IPS-NIHi11 (cell line): ENCODE data around the gene CBX5.
"Not testable (repeated sequence)": the region's sequence is repeated elsewhere in the genome, so short reads cannot be mapped to it uniquely, and the experiment has no call there.

Experiments used
- DNase-seq: peaks from one replicate; pipeline ENCODE4 v3.0.0; 2012; ENCODE audit warnings: mixed read lengths, low spot score

CBX5 gene

DNA sequence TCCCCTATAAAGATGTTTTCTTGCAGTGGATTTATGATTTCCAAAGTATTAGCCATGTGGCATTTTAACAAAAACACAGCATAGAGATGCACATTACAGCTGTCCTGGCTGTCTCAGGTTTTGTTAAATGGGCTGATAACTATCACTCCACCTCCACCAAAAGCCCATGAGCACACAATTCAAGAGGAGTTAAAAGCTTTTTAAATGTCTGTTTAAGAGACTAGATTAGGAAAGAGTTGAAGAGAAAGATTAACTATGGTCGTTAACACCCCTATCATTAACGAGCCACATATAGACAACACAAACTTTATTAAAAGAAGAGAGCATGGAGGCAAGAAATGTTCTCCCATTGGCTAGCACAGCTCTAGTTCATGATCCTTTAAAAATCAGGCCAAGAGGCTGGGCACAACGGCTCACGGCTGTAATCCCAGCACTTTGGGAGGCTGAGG is 14.5 kb downstream of the CBX5 start:
- DNase-seq = no peak

DNA sequence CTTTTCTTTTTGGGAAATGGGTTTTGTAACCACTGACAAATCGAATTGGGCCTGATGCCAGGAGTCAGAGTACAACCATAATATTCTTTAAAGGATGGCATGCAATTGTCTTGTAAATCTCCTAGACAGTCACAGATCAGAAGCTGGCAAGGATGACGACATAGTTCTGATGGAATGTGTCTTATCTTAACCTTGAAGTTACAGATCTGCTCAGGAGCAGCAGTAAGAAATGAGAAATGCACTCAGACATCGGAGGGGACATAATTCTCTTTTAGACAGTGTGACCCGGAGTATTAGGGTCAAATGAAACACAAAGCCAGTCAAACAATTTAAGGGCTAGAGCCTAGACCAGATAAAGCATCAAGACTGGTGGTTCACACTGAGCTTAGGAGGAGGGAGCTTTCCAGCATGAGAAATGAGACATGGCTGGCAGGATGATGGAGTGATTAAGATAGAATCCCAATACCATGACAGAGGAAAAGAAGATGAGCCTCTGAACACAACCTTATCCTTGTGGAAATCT is 17.5 kb downstream of the CBX5 start:
- no peak for DNase-seq

GRCh38 chr12:54261815-54262402 is 18.0 kb downstream of the CBX5 start:
- DNase-seq = no peak

DNA sequence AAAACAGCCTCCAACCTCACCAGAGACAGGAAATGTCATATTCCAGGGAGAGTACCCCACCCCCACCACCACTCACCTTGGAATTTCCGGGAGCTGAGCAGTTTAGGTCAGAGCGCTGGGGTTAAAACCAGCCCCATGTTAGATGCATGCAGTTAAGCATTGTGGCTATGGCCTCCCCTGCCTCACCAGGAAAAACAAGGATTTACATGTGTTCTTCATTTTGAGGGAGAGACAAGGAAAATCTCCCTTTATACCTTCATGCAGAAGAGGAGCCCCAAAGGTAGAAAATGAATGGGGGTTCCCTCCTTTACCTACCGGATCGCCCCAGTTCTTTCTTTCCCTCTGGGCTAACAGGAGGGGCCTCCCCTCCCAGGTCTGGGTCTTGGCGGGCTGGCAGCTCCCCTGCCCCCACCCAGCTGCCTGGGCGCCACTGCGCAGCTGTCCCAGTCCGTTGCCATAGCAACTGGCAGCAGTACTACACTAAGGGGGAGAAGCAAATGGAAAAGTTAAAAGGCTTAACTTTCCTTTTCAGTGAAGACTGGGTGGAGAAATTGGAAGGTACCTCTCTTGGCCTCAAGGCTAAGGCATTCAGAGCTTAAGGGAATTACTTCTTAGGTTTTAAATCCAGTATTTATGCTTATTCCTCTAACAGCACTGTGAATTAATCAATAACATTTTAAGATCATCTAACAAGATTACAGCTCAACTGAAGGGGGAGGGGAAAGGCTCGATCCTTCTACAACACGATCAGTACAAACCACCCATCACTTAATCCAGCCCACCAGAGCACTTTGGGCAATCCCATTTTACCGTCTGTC is 20.5 kb downstream of the CBX5 start:
- DNase-seq = peak; percentile 93

GRCh38 chr12:54258201-54258681 is 21.7 kb downstream of the CBX5 start:
- no peak for DNase-seq

DNA sequence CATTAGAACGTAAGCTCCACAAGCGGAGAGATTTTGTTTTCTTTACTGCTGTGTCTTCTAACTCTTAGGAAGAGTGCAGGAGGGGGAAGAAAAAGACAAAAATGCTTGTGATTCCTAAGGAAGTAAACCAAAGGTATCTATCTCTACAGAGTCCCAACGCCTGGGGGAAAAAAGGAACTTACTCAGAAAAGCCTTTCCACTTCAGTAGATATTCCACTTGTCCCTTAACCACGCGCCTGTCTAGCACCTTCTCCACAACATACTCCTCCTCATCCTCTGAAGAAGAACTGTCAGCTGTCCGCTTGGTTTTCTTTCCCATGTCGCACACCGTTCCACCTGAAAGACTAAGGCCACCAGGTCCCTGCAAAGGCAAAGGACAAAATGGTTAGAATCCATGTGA is 22.6 kb downstream of the CBX5 start:
- DNase-seq = no peak

GRCh38 chr12:54253240-54253639 is 26.7 kb downstream of the CBX5 start:
- no peak for DNase-seq

DNA sequence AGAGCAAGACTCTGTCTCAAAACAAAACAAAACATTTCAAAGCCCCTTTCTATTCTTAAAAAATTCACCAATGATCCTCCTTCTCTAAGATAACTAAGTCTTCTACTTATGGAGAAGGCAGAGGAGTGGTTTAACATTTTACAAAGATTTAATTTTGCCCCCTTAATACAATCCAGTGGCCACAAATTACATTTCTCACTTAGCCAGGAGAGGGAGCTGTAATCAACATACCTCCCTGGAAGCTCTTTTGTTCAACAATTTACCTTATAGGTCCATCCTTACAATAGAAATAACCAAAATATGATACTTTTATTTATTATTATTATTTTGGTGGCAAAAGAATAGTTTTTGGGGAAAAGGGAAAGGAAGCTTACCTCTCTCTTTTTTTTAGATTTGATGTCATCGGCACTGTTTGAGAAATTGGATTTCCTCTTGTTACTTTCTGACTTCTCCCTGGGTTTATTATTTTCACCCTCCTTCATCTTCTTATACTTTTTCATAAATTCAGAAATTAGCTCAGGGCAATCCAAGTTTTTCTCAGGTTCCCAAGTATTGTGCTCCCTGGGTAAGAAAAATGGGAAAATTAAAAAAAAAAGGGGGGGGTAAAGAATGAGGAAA is 28.1 kb downstream of the CBX5 start:
- peak; percentile 64 for DNase-seq

DNA sequence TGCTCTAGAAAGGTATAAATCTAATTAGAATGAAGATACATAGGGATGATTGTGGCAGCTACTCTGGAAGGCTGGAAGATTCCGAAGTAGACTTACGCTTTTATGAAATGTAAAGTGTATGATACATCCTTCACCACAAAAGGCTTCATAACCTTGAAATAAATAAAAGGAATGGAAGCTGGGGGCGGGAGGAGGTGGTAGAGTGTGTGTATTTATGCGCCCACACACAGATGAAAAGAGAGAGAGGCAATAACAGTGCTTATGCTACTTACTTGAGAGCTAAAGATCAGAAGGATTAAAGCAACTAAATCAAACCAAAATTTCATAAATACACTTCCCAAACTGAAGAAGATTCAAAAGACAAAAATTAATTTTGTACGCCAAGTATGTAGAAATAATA is 30.4 kb downstream of the CBX5 start:
- no peak for DNase-seq

- no peak for DNase-seq
Measured at GRCh38 chr12:54246011-54246641, 33.8 kb downstream of the CBX5 start.

- DNase-seq = no peak
Measured at GRCh38 chr12:54240971-54241588, 38.8 kb downstream of the CBX5 start.

GRCh38 chr12:54240129-54240528 is 39.8 kb downstream of the CBX5 start:
- DNase-seq = no peak

DNA sequence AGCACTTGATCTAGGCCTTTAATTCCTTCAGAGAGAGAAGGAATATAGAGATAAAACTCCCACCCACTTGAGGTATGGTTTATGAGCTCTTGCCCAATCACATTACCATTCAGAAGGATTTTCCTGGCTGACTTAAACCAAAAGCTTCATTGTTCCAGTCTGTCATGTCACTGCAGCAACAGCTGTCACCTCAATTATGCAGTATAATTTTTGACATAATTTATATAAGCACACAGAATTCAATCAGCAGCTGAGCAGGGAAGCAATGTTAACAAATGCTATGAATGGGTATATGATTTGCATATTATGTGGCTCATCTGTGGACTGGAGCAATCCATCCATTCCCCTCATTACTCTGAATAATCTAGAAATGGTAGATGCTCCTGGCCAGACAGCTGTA is 40.3 kb downstream of the CBX5 start:
- no peak for DNase-seq

GRCh38 chr12:54238531-54238930 is 41.4 kb downstream of the CBX5 start:
- DNase-seq = no peak

GRCh38 chr12:54232790-54233189 is 47.1 kb downstream of the CBX5 start:
- no peak for DNase-seq

DNA sequence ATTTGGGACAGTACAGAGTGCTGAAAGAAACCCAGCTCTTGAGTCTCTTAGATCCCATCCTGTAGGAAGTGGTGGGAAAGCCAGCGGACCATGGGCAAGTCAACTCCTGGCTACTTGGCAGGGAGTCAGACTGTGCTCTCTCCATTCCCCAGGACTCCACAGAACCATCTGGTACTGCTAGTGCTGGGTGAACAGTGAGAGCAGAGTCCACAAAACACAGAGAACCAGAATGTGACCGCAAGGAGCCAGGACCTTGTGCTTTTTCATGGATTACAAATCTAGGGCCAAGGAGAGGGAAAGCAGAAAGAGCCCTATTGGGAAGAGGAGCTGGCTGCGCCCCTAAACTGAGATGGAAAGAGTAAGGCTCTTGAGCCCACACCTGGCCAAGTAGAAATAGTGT is 48.7 kb downstream of the CBX5 start:
- not testable (repeated sequence) for DNase-seq

DNA sequence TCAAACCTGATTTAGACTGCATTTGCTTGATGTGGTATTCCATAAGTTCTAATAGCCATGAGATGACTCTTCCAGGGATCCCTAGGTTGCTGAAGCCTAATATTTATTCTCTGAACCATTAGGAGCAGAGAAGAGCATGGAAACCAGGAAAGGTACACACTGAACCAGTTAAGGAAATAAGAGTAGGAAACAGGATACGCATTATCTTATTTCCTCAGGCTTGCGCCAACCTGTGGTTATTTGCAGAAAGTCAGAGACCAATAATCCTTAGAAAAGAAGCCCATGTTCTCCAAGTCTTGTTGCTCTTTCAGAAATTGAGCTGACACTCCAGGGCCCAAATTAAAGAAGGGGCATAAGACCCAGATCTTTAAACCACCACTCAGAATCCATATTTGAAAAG is 49.4 kb downstream of the CBX5 start:
- no peak for DNase-seq

GRCh38 chr12:54229624-54230212 is 50.2 kb downstream of the CBX5 start:
- DNase-seq = peak; percentile 28

GRCh38 chr12:54228471-54228870 is 51.5 kb downstream of the CBX5 start:
- no peak for DNase-seq

- DNase-seq = not testable (repeated sequence)
Measured at GRCh38 chr12:54227927-54228326, 52.0 kb downstream of the CBX5 start.

DNA sequence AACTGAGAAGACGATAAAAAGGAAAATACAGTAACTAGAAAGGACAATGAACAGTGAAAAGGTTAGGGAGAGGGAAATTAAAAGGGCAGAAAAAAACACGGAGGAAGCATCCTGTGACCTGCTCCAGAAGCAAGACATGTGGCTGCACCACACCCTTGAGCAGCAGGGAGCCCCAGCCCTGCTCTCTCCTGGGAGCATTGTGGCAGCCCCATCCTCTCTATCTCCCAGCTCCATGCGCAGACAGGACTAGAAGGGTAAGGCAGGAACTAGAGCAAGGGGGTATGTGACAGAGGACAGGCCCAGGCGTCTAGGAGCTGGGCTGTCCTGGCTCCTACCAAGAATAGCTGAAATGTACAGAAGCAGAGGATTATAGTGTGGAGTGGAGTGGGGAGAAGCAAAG is 52.5 kb downstream of the CBX5 start:
- DNase-seq = no peak

DNA sequence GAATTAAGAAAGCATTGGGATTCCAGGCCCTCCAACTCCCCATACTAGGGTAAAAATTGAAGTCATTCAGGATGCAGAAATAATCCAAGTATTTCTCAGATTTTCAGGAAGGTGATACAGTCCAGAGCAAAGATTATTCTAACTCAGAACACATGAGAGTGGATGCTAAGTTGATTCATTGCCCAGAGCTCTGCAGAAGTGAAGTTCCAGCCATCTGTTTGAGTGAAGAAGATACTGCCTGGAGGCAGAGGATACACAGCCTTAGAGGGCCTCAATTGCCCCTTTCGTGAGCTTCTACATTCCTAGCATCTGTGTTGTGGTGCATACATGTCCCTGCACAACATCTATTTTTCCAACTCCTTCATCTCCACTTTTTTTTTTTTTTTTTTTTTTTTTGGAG is 54.3 kb downstream of the CBX5 start:
- no peak for DNase-seq
